Gastrocnemius medialis (tissue), 4 donors: Measurements from ENCODE around the gene OPA1.

Source experiments
- POLR2A ChIP-seq, 2 donors: fragments of 450-650 bp; IDR thresholded peaks; one replicate each; pipeline ENCODE4 v1.6.1; 2017; ENCODE audit warnings: antibody characterized with exemption in 2 of 2, mild to moderate bottlenecking in 2 of 2, moderate library complexity in 2 of 2
- TF ChIP-seq, protein P1 (sequence below), 5 experiments: fragments of 450-650 bp in 3 of 5; fragments of 200-600 bp in 2 of 5; sonication (generic) in 2 of 5; IDR thresholded peaks in 4 of 5; conservative IDR thresholded peaks in 1 of 5; 1 replicate in 4 of 5; 2 replicates in 1 of 5; pipeline ENCODE4 v1.5.1; 2016 to 2019; ENCODE audit warnings: antibody characterized with exemption in 5 of 5, mild to moderate bottlenecking in 3 of 5, moderate library complexity in 3 of 5

GRCh38 chr3:193614430-193614829, 21.4 kb downstream of the OPA1 start:
- TF ChIP-seq, protein P1, sequence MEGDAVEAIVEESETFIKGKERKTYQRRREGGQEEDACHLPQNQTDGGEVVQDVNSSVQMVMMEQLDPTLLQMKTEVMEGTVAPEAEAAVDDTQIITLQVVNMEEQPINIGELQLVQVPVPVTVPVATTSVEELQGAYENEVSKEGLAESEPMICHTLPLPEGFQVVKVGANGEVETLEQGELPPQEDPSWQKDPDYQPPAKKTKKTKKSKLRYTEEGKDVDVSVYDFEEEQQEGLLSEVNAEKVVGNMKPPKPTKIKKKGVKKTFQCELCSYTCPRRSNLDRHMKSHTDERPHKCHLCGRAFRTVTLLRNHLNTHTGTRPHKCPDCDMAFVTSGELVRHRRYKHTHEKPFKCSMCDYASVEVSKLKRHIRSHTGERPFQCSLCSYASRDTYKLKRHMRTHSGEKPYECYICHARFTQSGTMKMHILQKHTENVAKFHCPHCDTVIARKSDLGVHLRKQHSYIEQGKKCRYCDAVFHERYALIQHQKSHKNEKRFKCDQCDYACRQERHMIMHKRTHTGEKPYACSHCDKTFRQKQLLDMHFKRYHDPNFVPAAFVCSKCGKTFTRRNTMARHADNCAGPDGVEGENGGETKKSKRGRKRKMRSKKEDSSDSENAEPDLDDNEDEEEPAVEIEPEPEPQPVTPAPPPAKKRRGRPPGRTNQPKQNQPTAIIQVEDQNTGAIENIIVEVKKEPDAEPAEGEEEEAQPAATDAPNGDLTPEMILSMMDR (IDR thresholded peaks at IDR 0.05 in 4 of 5, conservative IDR thresholded peaks at IDR 0.05 in 1 of 5): no peak
- no peak for TF ChIP-seq POLR2A (IDR thresholded peaks at IDR 0.05)
